Measurements from ENCODE around the gene CDX2.

Gene CDX2

GRCh38 chr13:27915301-27916207 lies 53.6 kb downstream of the CDX2 start:
- DNase-seq (ENCODE audit: low spot score): no peak

- DNase-seq (ENCODE audit: low spot score): no peak
Measured at GRCh38 chr13:27913160-27913559, 56.0 kb downstream of the CDX2 start.

- no peak for DNase-seq (ENCODE audit: low spot score)
Measured at GRCh38 chr13:27911521-27911920, 57.6 kb downstream of the CDX2 start.
